Umbilical cord (tissue), 2 donors: ENCODE measurements around the gene CACNG6. TPM values are rescaled to one million over a fixed set of nuclear protein-coding genes. Genes with fewer than 3 reads are reported as not detected.
"Not testable (repeated sequence)": the region's sequence is repeated elsewhere in the genome, so short reads cannot be mapped to it uniquely, and the experiment has no call there.

Experiments used
- DNase-seq: peaks from one replicate; pipeline ENCODE4 v3.0.0-alpha.2; 2015; ENCODE audit warnings: low spot score
- total RNA-seq: library from RNA; depleted of rRNA; stranded (reverse); fragments of >200 nt; gene quantifications from one replicate; pipeline ENCODE4 v1.2.3, GENCODE V29; 2014; ENCODE audit warnings: low replicate concordance; ENCODE audit not compliant: insufficient read depth

Gene CACNG6
- total RNA-seq, 1 donor from 2014 or later, result not detected

GRCh38 chr19:53999694-54000093 lies 8.3 kb downstream of the CACNG6 start:
- no peak for DNase-seq

GRCh38 chr19:54001496-54001895 lies 10.1 kb downstream of the CACNG6 start:
- DNase-seq, result no peak

DNA sequence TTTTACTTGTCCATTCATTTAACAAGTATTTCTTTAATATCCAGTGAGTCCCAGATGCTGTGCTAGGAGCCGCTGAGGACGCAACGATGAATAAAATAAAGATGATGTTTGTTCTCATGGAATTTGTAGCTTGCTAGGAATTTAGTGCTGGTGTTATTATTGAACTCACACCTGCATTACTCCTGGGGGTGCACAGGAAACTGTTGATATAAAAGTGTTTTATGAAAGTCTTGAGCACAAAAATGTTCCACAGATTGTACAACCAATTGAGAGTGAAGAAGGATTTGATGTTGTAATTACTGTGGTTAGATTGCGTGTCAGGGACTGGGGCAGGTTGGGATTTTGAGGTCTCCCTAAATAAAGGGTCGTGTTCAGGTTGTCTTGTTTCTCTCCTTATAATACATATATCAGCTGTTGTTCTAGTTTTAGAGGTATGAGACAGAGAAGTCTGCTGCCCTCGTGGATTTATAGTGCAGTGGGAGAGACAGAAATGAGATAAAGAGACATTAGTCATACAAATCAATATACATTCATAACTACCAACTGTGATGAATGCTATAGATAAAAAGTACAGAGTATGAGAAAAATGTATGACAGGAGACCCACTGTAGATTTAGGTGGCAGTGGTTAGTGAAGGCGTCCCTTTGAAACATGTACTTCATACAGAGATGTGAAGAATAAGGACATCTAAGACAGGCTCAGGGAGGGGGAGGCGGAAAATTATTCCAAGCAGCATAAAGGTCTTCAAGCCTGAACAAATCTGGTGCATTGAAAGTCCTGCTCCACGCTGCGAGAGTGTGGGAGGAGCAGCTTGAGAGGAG lies 11.3 kb downstream of the CACNG6 start:
- no peak for DNase-seq

- no peak for DNase-seq
These were observed 18.0 kb downstream of the CACNG6 start for GRCh38 chr19:54009440-54009839.

DNA sequence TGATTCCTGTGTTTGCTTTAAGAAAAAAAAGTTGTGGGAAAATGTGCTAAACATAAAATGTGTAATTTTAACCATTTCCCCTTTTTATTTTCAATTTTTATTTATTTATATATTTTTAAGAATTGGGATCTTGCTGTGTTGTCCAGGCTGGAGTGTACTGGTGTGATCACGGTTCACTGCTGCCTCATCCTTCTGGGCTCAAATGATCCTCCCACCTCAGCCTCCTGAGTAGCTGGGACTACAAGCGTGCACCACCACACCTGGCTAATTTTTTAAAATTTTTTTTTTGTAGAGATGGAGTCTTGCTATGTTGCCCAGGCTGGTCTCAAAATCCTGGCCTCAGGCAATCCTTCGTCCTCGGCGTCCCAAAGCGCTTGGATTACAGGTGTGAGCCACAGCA lies 19.0 kb downstream of the CACNG6 start:
- DNase-seq, result no peak

- no peak for DNase-seq
These were observed 20.2 kb downstream of the CACNG6 start for GRCh38 chr19:54011507-54012211.

DNA sequence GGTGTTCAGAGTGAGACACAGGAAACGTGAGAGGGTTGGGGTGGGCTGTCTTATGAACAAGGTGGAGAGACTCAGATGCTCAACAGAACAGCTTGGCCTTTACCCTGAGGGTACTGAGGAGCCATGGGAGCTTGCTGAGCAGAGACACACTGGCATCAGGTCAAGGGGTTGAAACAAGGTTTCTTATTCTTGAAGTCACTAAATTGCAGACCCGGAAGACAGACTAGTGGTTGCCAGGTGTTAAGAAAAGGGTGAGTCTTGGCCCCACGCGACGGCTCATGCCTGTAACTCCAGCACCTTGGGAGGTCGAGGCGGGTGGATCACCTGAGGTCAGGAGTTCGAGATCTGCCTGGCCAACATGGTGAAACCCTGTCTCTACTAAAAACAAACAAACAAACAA lies 22.4 kb downstream of the CACNG6 start:
- no peak for DNase-seq

DNA sequence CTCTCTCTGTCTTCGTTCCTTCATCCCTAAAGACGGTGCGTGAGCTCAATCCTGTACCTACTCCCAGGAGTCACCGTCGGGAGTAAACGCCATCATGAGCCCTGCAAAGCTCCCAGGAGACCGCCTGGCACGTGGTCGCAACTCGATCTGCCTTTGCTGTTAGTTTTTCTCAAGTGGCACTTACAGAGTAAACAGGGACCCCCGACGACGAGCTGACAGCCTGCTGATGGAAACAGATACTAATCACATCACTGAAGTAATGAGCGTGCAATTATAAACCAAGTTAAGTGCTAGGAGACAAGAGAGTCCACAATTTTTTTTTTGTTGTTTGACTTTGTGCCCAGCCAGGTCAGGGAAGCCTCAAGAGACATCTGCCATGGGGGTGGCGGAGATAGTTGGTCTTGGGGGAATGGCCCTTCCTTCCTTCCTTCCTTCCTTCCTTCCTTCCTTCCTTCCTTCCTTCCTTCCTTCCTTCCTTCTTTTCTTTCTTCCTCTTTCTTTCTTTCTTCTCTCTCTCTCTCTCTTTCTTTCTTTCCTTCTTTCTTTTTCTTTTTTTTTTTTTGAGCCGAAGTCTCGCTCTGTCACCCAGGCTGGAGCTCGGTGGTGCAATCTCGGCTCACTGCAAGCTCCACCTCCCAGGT lies 23.6 kb downstream of the CACNG6 start:
- DNase-seq, result no peak

DNA sequence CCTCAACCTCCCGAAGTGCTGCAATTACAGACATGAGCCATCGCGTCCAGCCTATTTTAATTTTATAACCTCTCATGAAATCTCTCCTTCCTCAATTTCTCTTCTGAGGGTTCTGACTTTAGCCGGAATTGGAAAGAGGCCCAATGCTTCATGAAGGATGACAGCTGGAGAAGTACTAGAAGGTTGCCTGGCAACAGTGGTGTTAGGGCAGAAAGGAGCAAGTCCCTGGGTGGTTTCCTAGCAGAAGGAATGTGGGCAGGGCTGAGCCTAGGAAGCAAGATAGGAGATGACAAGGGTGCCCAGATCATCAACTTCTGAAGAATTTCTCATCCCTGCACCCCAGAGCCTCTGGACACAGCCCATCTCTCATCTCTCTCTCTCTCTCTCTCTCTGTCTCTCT lies 25.8 kb downstream of the CACNG6 start:
- DNase-seq, result no peak

GRCh38 chr19:54021363-54021762 lies 29.9 kb downstream of the CACNG6 start:
- DNase-seq, result no peak

DNA sequence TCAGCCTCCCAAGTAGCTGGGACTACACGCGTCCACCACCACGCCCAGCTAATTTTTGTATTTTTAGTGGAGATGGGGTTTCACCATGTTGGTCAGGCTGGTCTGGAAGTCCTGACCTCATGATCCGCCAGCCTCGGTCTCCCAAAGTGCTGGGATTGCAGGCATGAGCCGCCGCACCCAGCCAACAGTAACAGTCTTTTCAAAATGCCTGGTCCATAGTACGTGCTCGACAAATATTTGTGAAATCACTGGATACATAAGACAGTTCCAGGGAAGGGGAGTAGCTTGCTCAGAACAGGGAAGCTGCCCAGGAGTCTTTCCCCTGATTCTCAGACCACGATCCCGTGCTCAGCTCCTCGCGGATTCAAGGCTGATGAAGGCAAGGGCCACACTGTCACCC lies 30.5 kb downstream of the CACNG6 start:
- DNase-seq, result no peak

DNA sequence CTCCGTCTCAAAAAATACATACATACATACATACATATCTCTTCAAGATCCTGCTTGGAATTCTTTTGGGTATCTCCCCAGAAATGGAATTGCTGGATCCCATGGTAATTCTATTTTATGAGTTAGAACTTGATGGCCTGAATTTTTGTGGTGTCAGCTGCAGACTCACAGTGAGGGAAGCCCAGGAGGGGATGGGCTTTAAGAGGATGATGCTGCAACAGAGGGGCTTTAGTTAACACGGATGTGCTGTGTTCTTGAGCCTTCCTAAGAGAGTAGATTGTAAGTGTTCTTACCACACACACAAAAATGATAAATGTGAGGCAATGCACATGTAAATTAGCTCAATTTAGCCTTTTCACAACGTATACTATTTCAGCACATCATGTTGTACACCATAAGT lies 31.8 kb downstream of the CACNG6 start:
- DNase-seq, result peak; percentile 9

DNA sequence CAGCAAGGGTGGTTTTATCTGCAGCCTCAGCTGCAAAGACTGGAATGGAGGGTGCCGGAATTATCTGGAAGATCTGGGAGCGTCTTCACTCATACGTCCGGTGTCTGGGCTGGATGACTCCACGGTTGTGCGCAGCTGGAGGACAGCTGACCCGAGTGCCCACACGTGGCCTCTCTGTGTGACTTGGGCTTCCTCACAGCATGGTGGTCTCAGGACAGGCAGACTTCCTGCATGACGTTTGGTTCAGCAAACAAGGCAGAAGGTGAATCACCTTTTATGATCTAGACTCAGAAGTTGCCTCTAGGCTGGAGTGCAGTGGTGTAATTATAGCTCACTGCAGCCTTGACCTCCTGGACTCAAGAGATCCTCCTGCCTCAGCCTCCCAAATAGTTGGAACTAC lies 33.2 kb downstream of the CACNG6 start:
- DNase-seq, result no peak

DNA sequence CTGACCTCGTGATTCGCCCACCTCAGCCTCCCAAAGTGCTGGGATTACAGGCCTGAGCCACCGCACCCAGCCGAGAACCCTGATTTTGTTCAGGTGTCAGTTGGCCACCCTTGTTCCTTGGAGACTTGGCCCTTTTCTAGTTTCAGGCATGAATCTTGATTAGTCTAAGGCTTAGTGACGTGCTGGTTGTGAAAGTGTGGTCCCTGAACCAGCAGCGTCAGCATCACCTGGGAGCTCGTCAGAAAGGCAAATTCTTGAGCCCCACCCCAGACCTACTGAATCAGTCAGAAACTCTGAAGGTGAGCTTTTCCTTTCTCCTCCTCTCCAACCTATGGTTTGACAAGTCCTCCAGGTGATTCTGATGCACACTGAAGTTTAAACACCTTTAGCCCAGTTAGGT lies 35.2 kb downstream of the CACNG6 start:
- no peak for DNase-seq

- DNase-seq, result no peak
These were observed 37.9 kb downstream of the CACNG6 start for GRCh38 chr19:54029301-54029700.

- peak; percentile 22 for DNase-seq
These were observed 38.6 kb downstream of the CACNG6 start for GRCh38 chr19:54029930-54030490.

DNA sequence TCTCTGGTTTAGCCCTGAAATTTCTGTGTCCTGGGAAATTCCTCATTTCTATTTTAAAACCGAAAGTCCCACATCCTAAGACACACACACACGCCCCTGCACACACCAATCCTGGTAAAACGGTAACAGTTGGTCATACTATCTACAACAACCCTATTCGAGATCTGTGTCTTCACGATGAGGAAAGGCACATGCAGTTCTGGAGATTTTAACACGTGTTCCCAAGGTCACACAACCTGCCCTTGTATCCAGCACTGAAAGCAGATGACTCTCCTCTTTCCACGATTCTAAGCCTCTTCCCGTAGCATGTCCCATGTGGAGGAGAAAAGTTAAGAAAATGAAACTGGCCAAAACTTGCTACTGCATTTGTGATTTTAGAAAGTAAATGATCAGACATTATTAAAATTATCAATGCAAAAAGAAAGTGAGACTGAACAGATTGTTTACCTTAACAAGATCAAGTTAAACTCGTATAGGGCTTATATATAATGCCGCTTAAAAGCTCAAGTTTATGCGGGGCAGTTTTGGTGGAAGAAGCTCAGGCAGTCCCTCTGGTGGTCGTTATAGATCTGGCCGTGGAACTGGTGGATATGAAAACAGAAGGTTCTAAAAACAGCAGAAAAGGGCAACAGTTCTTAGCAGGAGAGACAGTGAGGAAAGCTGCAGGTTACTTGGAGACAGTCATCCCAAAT lies 39.6 kb downstream of the CACNG6 start:
- no peak for DNase-seq

GRCh38 chr19:54035215-54036178 lies 44.1 kb downstream of the CACNG6 start:
- no peak for DNase-seq

DNA sequence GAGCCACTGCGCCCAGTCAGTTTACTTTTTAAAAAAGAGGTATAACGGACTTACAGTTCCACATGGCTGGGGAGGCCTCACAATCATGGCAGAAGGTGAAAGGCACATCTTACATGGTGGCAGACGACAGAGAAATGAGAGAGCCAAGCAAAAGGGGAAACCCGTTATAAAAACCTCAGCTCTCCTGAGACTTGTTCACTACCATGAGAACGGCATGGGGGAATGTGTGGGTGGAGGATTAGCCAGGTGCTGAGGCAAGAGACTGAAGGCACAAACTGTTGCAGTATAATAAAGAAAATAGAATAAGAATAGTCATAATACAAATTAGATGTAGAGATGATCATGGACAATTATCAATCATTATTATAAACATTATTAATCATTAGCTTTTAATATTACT lies 45.1 kb downstream of the CACNG6 start:
- DNase-seq, result not testable (repeated sequence)

- DNase-seq, result no peak
These were observed 48.6 kb downstream of the CACNG6 start for GRCh38 chr19:54040003-54040402.
